ENCODE results near the gene IHH. TPM values are rescaled to one million over a fixed set of nuclear protein-coding genes. Genes with fewer than 3 reads are reported as not detected.

Gene IHH

GRCh38 chr2:219010162-219010756 is 50.5 kb downstream of the IHH start:
- Histone ChIP-seq H3K4ac (ENCODE audit: low read depth in 1 of 2, low read length in 2 of 2) (no peak overlapping the region), H3K27me3 (ENCODE audit: control insufficient read depth in 1 of 2, insufficient read depth in 1 of 2, low read length in 2 of 2) (peaks cover 34 to 69% of the 10 kb centered on the region in 2 experiments), H3K4me3 (ENCODE audit: insufficient read depth in 1 of 2, low read depth in 1 of 2, low read length in 2 of 2) (no peak overlapping the region)

GRCh38 chr2:219009294-219009693 is 51.4 kb downstream of the IHH start:
- no peak for DNase-seq

More at GRCh38 chr2:219010162-219010756, 50.5 kb downstream of the IHH start:
- Histone ChIP-seq H4K8ac (ENCODE audit: low read length) (no peak overlapping the region), H3K9me3 (ENCODE audit: control insufficient read depth, low read length) (peaks cover 3% of the 10 kb centered on the region), H3K18ac (ENCODE audit: low read depth in 1 of 2, low read length in 2 of 2) (no peak overlapping the region), H3K79me1 (replicated peaks; ENCODE audit: low read length, poor library complexity, severe bottlenecking) (no peaks in the 10 kb centered on the region), H2BK12ac (ENCODE audit: low read length in 2 of 2) (no peak overlapping the region), H2AFZ (ENCODE audit: low read depth, low read length) (no peak overlapping the region), H3K23ac (ENCODE audit: low read length in 2 of 2) (no peak overlapping the region), H3K4me2 (ENCODE audit: low read length, poor library complexity, severe bottlenecking) (no peak overlapping the region), H4K91ac (ENCODE audit: low read length) (no peak overlapping the region), H3K36me3 (ENCODE audit: control insufficient read depth in 1 of 2, insufficient read depth in 2 of 2, low read depth in 1 of 2, low read length in 2 of 2) (no peaks in the 10 kb centered on the region), H3K4me1 (ENCODE audit: control insufficient read depth, insufficient read depth, low read depth, low read length) (no peaks in the 10 kb centered on the region), H3K27ac (ENCODE audit: low read length, poor library complexity, severe bottlenecking) (no peak overlapping the region), H2BK5ac (ENCODE audit: low read depth, low read length, poor library complexity, severe bottlenecking) (no peak overlapping the region), H3K9ac (ENCODE audit: low read length) (no peak overlapping the region), H2BK15ac (ENCODE audit: low read depth, poor library complexity, severe bottlenecking) (no peak overlapping the region), H3K14ac (ENCODE audit: low read length in 2 of 2) (peak overlapping the region in 1 of 2 experiments; percentile 41), H2AK5ac (ENCODE audit: low read length, severe bottlenecking) (no peak overlapping the region), H2BK120ac (ENCODE audit: low read depth, low read length) (no peak overlapping the region)
- DNase-seq = no peak
- WGBS = 28% methylated on average over 3 of the region's 6 CpGs

More at GRCh38 chr2:219009294-219009693, 51.4 kb downstream of the IHH start:
- no peak overlapping the region for H4K91ac ChIP-seq (ENCODE audit: low read length)
- H3K9me3 ChIP-seq (ENCODE audit: control insufficient read depth, low read length) = peaks cover 3% of the 10 kb centered on the region
- no peak overlapping the region for H3K27ac ChIP-seq (ENCODE audit: low read length, poor library complexity, severe bottlenecking)
- H3K18ac ChIP-seq (ENCODE audit: low read depth in 1 of 2, low read length in 2 of 2) = no peak overlapping the region
- no peak overlapping the region for H2AFZ ChIP-seq (ENCODE audit: low read depth, low read length)
- H3K36me3 ChIP-seq (ENCODE audit: control insufficient read depth in 1 of 2, insufficient read depth in 2 of 2, low read depth in 1 of 2, low read length in 2 of 2) = no peaks in the 10 kb centered on the region
- no peak overlapping the region for H3K4ac ChIP-seq (ENCODE audit: low read depth in 1 of 2, low read length in 2 of 2)
- H3K4me2 ChIP-seq (ENCODE audit: low read length, poor library complexity, severe bottlenecking) = no peak overlapping the region
- no peak overlapping the region for H4K8ac ChIP-seq (ENCODE audit: low read length)
- peaks cover 35 to 67% of the 10 kb centered on the region in 2 experiments for H3K27me3 ChIP-seq (ENCODE audit: control insufficient read depth in 1 of 2, insufficient read depth in 1 of 2, low read length in 2 of 2)
- H2BK120ac ChIP-seq (ENCODE audit: low read depth, low read length) = no peak overlapping the region
- no peaks in the 10 kb centered on the region for H3K4me1 ChIP-seq (ENCODE audit: control insufficient read depth, insufficient read depth, low read depth, low read length)
- no peak overlapping the region for H3K4me3 ChIP-seq (ENCODE audit: insufficient read depth in 1 of 2, low read depth in 1 of 2, low read length in 2 of 2)
- no peak overlapping the region for H2BK12ac ChIP-seq (ENCODE audit: low read length in 2 of 2)
- H3K14ac ChIP-seq (ENCODE audit: low read length in 2 of 2) = no peak overlapping the region
- H3K23ac ChIP-seq (ENCODE audit: low read length in 2 of 2) = no peak overlapping the region
- H3K79me1 ChIP-seq (replicated peaks; ENCODE audit: low read length, poor library complexity, severe bottlenecking) = no peaks in the 10 kb centered on the region
- no peak overlapping the region for H3K9ac ChIP-seq (ENCODE audit: low read length)
- H2AK5ac ChIP-seq (ENCODE audit: low read length, severe bottlenecking) = no peak overlapping the region
- no peak overlapping the region for H2BK15ac ChIP-seq (ENCODE audit: low read depth, poor library complexity, severe bottlenecking)
- H2BK5ac ChIP-seq (ENCODE audit: low read depth, low read length, poor library complexity, severe bottlenecking) = no peak overlapping the region
- 55% methylated on average over 2 of the region's 2 CpGs for WGBS

Small RNA genes lying within 50 kb of the gene (small RNA-seq; reads per million reads assigned to genes)
- gene MIR3131 (ENCODE audit: low read depth) (0.86 reads per million), gene RN7SL764P (ENCODE audit: low read depth) (not detected)
